IPS DF 4.7 (cell line): ENCODE results near the gene BCAR3.
"Not testable (repeated sequence)": the region's sequence is repeated elsewhere in the genome, so short reads cannot be mapped to it uniquely, and the experiment has no call there.

ENCODE experiments used
- DNase-seq: peaks from one replicate; pipeline ENCODE4 v3.0.0-alpha.2; 2013; ENCODE audit warnings: low spot score; ENCODE audit errors: extremely low read depth

BCAR3 gene

DNA sequence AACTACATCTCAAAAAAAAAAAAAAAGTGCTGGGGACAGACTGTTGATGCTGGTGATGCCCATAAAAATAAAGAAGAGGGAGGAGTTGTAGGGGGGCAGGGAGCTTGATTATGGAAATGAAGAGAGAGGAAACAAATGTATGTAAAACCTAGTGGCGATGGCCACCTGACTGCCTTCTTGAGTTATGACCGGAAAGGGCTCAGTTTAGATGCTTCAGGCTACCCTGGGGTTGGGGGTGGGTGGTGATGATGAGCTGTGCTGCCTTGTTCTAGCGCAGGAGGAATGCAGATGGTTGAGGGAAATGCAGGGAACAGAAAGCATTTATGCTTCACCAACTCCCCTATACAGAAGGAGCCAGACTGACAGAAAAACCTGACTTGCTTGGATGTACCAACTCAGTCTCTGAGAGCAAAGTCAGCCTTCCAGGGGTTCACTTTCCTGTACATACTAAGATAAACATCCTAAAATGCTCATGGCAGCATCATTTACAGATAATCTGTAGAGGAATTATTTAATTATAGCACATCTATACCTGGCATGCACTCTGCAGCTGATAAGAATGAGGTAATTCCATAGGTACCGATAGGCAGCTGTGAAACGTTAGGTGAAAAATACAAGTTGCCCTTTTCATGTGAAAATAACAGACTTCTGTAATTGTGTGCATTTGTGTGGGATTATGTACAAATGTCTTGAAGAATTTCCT, 8.0 kb upstream of the BCAR3 start:
- no peak for DNase-seq

DNA sequence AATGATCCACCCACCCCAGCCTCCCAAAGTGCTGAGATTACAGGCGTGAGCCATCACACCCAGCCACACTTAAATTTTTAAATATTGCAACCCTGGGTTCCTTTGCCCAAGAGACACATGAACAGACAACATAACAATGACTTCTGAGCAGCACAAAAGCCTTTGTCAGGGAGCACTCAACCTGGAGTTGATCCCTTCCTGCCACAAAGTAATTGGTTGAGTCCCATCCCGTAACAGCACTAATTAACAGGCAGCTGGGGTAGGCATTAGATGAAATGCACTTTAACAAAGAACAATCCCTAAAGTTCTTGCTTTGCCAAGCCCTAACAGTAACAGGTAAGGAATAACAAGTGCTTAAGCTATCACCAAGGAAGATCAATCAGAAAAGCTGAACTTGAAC, 5.9 kb upstream of the BCAR3 start:
- DNase-seq, result no peak

DNA sequence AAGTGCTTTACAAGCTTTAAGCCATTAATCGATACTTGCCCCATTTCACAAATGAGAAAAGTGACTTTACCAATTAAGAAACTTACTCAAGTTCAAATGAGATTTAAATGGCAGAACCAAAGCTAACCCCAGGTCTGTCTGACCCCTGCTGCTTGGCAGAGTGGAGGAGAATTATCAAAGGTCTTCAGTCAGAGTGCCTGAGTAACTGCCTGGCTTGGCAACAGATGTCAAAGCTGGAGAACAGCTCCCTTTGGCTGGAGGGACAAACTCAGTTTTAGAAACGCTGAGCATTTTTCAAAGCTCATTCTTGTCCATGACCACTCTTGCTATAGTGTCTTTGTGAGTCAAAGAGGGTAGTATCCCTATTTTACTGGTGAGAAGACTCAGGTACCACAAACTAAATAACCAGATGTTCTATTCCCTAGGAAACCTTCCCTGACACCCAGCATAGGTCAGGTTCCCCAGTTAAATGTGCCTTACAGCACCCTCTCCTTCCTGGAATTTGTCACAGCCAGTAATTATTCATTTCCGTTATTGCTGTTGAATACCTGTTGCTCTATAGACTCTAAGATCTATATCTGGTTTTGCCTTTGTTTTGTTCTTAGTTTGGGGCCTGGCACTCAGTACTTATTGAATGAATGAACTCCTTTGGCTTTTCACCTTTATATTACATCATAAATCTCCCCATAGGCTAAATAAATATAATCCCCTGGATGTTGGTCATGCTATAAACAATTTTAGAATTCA, 5.0 kb upstream of the BCAR3 start:
- no peak for DNase-seq

DNA sequence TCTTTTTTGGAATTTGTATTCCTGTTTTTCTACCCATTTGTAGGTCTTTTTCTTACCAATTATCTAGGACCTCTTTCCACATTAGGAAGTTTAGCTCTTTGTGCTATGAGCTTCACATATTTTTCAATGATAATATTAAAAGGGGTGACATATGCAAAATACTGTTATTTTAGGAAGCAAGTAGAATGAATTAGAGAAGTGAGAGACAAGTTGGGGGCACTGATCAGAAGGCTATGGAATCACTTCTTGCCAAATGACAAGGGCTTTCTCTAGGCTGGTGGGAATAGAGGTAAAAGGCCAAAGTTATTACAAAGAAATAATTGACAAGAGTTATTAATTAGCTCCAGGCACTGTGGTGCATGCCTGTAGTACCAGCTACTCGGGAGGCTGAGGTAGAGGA, 4.3 kb upstream of the BCAR3 start:
- DNase-seq, result no peak

DNA sequence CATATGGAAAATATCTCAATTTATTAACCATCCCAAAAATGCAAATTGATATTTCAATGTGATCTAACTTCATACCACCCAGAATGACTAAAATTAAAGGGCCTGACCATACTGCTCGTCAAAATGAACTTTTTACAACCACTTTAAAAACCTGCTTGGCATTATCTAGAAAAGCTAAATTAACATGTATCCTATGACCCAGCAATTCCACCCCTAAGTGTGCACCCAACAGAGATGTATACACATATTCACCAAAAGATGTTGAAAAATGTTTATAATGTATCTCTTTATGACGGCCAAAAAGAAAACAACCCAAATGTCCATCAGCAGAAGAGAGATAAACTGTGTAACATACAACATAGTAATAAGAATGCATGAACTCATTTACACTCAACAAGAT, 1.6 kb upstream of the BCAR3 start:
- DNase-seq, result no peak

DNA sequence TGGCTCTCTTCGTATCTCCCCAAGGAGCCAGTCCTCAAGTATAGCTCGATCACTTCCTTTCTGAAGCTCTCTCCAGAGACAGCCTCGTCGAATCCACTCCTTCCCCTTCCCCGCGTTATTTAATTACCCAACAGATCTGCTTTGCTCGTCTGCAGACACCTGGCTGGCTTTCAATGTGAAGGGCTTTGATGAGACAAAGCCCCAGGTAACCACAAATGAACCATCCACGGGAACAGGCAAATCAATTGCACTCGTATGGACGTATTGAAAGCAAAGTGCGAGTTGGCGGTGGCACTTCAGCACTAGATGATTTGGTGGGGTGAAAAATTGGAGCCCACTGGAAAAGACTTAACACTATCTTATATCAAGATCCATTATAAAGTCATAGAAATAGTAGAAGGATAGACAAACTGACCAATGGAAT, 364 bp upstream of the BCAR3 start:
- DNase-seq, result no peak

DNA sequence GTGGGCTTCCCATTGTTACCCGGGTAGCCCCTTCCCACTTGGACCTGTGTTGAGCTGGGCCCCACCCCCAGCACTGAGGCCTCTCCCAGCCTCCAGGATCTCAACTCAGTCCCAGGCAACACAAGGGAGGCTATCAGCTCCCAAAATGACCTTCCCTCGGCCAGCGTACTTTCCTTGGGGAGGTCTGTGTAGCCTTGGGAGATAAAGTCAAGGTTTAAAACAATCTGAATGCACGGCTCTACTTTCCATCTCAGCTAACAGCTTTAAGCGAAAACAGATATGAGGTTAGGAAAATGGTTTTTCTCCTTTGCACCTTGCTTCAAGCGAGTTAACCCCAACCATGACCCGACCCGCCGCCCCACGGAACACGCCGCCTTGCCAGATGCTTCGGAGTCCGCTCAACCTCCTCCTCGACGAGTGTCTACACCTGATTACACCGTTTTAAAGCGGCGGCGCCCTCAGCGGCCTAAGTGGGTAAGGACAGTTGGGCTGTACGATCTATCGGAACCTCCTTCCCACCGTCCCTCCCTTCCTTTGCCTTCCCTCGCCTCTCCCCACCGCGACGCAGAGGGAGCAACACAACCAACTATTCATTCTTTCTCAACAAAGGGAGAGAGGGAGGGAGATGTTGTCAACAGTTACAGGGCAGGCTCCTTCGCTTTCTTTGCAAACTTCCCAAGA, 1.1 kb downstream of the BCAR3 start:
- no peak for DNase-seq

DNA sequence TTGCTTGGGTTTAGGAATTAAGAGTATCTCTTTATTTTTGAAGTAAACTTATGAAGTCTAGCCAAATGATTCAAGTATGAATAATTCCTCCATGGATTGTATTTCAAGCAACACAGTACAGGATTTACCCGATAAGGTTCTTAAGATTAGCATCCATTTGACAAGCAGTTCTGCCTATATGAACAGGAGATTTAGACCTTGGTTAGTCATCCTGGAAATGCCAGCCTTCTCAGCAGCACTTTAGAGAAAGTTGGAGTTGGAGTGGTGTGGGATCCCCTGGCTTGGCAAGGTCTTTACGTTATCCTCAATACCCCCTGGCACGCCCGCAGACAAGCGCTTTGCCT, 1.6 kb downstream of the BCAR3 start:
- DNase-seq, result no peak

DNA sequence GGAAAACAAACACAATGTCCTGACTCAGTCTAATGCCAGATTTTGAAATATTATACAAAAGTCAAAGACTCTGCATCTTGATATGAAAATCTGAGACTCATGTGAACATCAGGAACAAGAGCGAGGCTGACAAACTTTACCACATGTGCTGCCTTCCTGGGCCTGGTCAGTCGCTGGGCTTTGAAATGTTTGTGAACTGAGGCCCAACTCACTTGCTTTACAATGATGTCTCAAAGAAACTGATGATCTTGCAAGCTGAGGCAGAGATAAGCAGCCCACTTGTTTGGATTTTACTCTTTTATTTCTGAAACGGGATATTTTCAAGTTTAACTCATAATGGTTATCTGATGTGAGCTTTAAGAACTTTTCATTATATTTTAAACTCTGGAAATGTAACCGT, 2.1 kb downstream of the BCAR3 start:
- DNase-seq, result no peak

DNA sequence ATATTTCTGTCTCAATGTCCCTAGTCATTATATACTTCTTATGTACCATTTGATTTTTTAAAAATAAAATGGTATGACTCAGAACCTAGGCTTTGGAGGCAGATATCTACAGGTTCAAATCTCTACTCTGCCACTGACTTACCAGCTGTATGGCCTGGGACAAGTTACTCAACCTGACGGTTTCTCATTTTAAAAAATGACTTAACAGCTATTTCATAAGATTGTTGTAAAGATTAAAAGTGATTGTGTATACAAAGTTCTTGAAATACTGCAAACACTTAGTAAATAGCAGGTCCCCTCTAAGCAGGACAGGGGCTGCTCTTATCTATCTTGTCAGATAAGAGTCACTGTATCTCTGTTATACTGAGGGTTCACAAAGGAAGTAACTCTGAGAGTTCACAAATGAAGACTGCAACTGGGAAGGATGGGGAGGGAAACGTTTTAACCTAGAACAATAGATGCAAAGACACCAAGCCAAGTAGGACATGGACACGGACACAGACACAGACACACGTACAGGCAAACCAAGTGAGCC, 2.6 kb downstream of the BCAR3 start:
- DNase-seq, result no peak

DNA sequence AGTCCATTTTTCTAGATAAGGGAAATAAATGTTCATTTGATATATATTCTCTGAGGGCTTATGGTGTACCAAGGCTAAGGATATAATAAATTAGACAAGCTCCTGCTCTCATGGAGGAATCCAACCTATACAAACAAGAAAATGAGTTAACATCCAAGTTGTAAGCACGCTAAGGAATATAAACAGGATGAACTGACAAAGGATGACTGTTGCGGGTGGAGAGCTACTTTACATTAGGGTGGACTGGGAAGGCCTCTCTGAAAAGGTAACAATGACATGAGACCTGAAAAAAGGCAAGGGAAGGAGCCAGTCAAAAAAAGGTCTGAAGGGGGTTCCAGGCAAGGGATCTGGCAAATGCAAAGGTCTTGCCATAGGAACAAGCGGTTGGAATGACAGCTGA, 3.1 kb downstream of the BCAR3 start:
- DNase-seq, result no peak

DNA sequence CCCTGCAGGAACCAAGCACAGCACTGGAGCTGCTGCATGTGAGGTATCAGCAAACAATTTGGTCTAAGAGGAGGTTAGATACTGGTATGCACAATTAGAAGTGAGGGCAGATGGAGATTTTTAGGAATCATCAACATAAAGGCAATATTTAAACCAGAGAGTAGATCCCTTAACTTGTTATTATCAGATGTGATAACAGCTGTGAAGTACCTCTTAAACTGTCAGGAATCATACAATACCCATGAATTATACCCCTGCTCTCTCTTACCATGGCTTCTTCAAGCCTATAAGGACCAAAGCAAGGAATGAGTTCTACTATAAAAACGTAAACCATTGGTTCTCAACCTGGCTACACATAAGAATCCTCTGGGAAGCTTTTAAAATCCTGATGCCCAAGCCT, 3.9 kb downstream of the BCAR3 start:
- DNase-seq, result no peak

DNA sequence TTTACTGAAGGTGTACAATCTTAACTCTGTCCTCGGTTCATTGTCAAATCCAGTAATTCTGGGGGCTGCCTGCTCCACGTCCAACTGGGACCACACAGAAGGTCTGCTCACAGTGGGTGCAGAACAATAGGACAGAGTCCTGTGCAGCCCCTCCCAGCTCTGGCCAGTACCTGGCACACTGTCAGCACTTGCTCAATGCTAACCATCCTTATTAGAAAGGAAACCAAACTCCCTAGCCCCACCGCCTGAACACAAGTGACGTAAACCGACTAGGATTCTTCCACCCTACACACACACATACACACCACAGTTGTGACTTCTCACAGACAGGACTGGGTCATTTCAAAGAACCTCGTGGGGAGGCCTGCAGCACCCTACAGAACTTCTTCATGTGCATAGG, 5.2 kb downstream of the BCAR3 start:
- no peak for DNase-seq

DNA sequence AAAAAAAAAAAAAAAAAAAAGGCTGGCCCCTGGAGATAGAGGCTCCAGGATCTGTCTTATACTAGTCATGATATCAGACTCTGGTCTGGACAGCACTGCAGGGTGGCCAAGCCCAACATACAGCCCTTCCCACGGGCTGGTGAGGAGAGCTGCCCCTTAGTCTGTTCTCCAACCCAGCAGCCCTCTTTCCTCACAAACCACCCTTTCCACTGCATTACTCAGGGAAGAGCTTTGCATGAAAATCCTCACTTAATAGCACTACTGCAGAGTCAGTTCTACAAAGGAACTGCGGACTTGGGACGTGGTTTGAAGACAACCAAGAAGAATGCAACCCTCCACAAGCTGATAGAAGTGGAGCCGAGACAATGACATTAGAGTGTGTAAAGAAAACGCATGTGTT, 5.7 kb downstream of the BCAR3 start:
- no peak for DNase-seq

DNA sequence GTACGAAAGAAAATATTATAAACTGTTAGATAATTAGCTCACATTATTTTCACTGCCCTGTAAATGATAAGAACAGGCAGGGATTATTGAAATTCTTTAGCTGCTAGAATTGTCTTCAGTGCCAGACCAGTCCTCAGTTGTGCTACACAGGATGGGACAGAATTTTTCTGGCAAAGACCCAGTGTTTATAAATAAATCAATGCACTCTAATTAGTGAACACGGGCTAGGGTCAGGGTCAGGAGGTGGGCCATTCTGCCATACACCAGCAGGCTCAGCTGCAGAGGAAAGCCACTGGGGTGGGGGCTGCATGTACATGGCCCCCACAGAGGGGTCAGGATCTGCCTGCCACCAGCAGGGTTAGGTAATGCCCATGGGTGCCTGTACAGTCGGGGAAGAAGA, 6.4 kb downstream of the BCAR3 start:
- no peak for DNase-seq

DNA sequence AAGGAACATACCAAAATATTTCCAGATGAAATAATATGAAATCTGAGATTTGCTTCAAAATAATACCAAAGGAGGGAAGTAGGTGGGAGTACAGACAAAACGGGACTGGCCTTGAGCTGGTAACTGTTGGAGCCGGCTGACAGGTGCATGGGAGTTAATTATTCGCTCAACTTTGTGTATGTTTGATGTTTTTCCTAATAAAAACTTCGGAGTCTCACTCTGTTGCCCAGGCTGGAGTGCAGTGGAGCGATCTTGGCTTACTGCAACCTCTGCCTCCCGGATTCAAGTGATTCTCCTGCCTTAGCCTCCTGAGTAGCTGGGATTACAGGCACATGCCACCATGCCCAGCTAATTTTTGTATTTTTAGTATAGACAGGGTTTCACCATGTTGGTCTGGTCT, 7.6 kb downstream of the BCAR3 start:
- DNase-seq, result not testable (repeated sequence)

DNA sequence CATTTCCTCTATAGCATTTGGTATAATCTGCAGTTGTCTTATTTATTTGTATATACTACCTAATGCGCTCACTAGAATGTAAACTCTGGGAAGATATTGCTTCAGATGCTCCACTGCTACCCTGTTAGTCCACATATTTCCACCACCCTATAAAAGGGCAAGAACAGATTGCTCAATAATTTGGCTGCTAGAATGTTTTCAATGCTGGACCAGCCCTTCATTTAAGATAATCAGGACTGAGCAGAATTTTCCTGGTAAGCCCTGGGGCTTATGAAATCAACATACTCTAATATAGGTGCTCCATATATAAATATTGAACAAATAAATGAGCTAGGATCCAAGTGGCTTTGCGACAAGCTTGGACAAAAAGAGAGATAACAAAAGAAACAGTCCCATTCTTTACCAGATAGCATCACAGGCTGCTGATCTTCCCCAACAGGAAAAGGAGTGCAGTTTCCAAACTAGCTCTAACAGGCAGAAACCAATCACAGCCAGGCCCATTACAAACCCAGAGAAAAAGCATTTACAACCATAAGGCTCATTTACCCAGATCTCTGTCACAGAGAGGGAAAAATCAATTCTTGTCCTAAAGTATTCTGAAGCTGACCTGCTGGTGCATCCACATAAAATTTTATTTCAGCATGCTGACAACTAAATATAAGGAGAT, 8.3 kb downstream of the BCAR3 start:
- no peak for DNase-seq

DNA sequence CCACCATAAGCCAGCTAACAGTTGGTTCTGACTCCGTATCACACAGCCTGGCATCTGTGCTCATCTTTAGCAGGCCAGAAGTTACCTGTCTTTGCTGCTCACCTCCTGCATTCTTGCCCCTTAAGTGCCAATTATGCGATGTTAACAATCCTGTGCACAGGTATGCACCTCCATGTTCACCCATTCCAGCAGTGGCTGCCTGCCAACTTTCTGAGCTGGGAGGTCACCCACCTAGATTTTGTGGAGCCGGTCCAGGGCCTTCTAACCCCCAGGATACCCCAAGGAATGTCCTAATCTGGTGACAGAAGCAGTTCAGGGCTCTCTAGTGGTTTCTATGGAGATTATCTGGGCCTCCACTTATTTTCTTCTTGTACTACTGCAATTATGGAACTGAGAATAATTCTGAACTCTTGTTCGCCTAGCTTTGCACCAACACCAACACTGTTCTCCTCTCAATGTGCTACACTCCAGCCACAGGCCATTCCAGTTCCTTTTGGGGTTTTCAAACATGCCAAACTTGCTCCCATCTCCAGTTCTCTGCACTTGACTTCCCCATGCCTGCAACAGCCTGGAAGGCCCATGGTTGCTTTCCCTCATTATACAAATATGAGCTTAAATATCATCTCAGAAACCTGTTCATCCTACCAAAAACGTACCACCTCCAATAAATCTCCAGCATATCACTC, 9.0 kb downstream of the BCAR3 start:
- DNase-seq, result no peak

DNA sequence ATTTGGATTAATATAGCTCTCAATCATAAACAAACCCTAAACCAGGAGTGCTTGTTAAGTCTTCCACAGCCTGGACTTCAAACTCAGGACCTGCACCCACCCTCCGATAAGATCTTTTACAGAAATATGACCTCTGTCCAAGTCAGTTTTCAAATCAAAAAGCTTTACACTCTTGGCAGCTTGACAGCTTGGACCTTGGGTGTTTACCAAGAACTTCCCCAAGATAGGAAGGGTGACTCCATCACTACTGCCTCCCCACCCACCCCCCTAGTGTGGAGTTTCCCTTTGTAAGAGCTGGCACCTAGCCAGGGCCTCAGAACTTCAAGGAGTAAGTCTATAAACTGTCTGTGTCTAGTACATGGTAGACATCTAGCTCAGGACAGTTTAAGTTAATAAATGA, 9.6 kb downstream of the BCAR3 start:
- no peak for DNase-seq

DNA sequence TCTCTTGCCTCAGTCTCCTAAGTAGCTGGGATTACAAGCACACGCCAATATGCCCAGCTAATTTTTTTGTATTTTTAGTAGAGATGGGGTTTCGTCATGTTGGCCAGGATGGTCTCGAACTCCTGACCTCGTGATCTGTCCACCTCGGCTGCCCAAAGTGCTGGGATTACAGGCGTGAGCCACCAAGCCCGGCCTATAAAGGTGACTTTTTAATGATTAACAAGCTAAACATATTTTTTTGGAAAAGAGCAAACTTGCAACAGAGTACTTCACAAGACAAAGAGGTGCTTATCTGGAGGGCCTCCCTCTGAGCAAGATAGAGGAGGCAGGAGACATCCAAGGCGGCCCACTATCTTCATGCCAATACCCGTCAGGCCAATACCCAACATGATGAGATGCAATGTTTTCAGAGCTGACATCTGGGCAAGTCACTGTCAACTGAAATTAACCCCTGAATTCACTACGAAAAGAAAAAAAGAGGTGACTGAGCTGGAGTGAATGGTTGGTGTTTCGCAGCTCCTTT, 10.5 kb downstream of the BCAR3 start:
- DNase-seq, result no peak

DNA sequence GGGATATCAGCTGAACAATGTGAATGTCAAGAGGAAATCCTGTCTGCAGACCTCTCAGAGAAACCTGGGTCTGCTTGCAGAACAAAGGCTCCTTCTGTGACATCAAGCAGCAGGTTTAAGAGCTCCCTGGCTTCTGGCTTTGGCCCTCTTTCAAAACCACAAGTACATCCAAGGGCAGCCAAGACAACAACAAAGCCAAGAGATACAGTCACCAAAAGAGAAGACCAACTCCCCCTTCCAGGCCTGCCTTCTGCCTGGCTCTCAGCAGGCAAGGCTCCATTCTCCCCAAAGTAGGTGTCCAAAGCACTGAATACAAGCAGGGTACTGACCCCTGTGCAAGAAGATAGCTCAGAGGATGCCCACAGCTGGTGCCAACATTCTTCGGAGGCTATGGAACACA, 11.5 kb downstream of the BCAR3 start:
- DNase-seq, result no peak
